ENCODE measurements around the gene SUN2. TPM values are rescaled to one million over a fixed set of nuclear protein-coding genes. Genes with fewer than 3 reads are reported as not detected.

Gene SUN2
- total RNA-seq, 4 donors from 2014 or later: 177 to 423 (median 312) TPM

DNA sequence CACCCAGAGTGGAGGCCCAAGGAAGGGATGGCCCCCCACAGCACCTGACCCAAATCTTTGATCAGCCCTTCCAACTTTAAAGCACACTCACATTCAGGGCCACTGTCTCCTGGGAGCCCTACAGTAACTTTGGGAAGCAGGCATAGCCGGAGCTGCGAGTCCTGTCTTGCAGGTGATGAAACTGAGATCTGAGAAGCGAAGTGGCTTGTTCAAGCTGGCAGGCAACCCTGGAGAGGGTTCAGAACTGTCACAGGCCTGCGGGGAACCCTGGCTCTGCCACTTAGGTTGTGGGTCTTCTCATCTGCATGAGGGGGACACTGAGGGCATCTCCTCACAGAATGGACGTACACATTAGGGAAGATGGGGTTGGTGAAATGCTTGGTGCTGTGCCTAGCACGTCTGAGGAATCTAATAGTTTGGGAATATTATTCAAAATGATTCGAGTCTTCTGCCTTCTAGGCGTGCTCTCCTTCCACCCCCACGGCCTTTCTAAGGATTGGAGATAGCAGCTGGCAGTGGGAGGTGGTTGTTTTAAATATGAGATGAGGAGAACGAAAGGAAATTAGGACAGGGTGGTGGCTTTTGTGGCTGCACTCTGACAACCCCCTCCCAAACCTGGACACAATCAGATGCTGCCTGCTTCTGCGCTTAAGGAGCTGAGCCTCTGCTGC, 18.8 kb upstream of the SUN2 start:
- Histone ChIP-seq H3K9me3 (no peaks in the 10 kb centered on the region), H3K4me3 (no peak overlapping the region), H3K27ac (no peak overlapping the region), H3K4me1 (peaks cover 0 to 6% of the 10 kb centered on the region in 2 donors), H3K27me3 (no peaks in the 10 kb centered on the region), H3K36me3 (no peaks in the 10 kb centered on the region)
- ATAC-seq (no peak), DNase-seq (no peak)
- intact Hi-C loops (cut with DNase I; ENCODE audit: low total_unique reads): no loop called here
- TF ChIP-seq, protein P1, sequence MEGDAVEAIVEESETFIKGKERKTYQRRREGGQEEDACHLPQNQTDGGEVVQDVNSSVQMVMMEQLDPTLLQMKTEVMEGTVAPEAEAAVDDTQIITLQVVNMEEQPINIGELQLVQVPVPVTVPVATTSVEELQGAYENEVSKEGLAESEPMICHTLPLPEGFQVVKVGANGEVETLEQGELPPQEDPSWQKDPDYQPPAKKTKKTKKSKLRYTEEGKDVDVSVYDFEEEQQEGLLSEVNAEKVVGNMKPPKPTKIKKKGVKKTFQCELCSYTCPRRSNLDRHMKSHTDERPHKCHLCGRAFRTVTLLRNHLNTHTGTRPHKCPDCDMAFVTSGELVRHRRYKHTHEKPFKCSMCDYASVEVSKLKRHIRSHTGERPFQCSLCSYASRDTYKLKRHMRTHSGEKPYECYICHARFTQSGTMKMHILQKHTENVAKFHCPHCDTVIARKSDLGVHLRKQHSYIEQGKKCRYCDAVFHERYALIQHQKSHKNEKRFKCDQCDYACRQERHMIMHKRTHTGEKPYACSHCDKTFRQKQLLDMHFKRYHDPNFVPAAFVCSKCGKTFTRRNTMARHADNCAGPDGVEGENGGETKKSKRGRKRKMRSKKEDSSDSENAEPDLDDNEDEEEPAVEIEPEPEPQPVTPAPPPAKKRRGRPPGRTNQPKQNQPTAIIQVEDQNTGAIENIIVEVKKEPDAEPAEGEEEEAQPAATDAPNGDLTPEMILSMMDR (IDR thresholded peaks at IDR 0.05 in 4 of 5, conservative IDR thresholded peaks at IDR 0.05 in 1 of 5): no peak
- no peak for TF ChIP-seq POLR2A (IDR thresholded peaks at IDR 0.05)
- in situ Hi-C loops (cut with MboI; ENCODE audit: low sequenced_read_pairs in 4 of 4): no loop called here

DNA sequence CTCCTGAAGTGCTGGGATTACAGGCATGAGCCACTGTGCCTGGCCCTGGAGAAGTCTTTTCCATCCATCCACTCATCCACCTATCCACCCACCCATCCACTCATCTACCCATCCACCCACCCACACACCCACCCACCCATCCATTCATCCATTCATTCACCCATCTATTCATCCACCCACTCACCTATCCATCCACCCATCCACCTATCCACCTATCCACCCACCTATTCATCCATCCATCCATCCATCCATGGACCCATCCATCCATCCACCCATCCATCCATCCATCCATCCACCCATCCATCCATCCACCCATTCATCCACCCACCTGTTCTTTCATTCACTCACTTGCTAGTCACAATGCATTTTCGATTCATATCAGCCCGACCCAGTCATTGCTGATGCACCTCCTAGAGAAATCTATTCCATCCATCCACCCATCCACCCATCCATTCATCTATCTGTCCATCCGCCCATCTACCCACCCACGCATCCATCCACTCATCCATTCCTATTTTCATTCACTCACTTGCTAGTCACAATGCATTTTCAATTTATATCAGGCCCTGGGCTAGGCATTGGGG, 17.7 kb upstream of the SUN2 start:
- DNase-seq (no peak), ATAC-seq (no peak)
- no peaks in the 10 kb centered on the region for H3K9me3 ChIP-seq
- H3K4me3 ChIP-seq: no peak overlapping the region
- no peak overlapping the region for H3K27ac ChIP-seq
- in situ Hi-C loops (cut with MboI; ENCODE audit: low sequenced_read_pairs in 4 of 4): no loop called here
- H3K4me1 ChIP-seq: peaks cover 0 to 6% of the 10 kb centered on the region in 2 donors
- H3K36me3 ChIP-seq: no peaks in the 10 kb centered on the region
- no peak for TF ChIP-seq POLR2A (IDR thresholded peaks at IDR 0.05)
- TF ChIP-seq, protein P1 (IDR thresholded peaks at IDR 0.05 in 4 of 5, conservative IDR thresholded peaks at IDR 0.05 in 1 of 5): no peak
- intact Hi-C loops (cut with DNase I; ENCODE audit: low total_unique reads): no loop called here
- H3K27me3 ChIP-seq: no peaks in the 10 kb centered on the region

DNA sequence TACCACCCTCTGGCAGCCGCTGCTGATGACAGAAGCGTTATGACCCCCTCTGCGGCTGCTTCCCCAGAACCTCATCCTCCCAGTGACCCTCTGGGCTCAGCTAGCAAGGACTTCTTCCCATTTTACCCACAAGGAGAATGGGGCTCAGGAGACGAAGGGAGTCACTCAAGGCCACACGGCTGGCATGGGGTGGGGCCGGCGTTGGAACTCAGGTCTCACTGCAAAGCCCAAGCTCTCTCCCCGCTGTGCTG, 16.8 kb upstream of the SUN2 start:
- H3K36me3 ChIP-seq: no peaks in the 10 kb centered on the region
- no peak overlapping the region for H3K27ac ChIP-seq
- TF ChIP-seq, protein P1 (IDR thresholded peaks at IDR 0.05 in 4 of 5, conservative IDR thresholded peaks at IDR 0.05 in 1 of 5): no peak
- TF ChIP-seq POLR2A (IDR thresholded peaks at IDR 0.05): no peak
- no peak overlapping the region for H3K4me3 ChIP-seq
- no peaks in the 10 kb centered on the region for H3K9me3 ChIP-seq
- no peaks in the 10 kb centered on the region for H3K27me3 ChIP-seq
- peaks cover 0 to 4% of the 10 kb centered on the region in 2 donors for H3K4me1 ChIP-seq
- no peak for DNase-seq
- intact Hi-C loops (cut with DNase I; ENCODE audit: low total_unique reads) (no loop called here), in situ Hi-C loops (cut with MboI; ENCODE audit: low sequenced_read_pairs in 4 of 4) (no loop called here)
- no peak for ATAC-seq

DNA sequence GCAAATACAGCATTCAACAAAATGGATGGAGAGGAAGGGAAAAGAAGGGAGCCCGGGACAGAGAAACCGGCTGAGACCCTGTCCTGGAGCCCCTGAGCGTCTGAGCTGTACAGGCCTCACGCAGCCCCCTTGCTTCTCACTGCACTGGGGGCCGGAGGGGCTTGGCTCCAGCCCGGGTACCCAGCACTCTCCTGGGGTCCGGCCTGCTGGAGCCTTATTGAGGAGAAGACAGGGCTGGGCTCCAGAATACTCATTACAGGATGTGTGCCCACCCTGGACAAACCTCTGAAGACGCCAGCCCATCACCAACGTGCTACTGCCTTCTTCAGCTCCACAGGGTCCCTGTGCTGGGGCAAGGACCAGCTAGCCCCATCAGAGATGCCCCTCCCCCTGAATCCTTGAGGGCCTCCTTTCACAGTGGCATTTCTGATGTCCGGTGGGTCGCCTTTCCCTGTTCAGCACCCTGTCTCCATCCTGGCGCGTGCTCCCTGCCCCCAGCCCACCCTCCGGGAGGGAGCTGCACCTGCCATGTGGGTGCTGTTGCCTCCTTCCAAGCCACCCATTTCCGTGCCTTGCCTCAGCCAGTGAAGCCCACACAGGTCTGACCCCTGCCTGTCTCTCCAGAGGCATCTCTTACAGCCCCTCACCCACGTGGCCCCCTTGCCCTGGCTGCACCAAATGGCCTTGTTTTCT, 14.6 kb upstream of the SUN2 start:
- peaks cover 4 to 6% of the 10 kb centered on the region in 2 donors for H3K4me1 ChIP-seq
- H3K4me3 ChIP-seq: no peak overlapping the region
- intact Hi-C loops (cut with DNase I; ENCODE audit: low total_unique reads) (no loop called here), in situ Hi-C loops (cut with MboI; ENCODE audit: low sequenced_read_pairs in 4 of 4) (no loop called here)
- no peak for TF ChIP-seq POLR2A (IDR thresholded peaks at IDR 0.05)
- TF ChIP-seq, protein P1 (IDR thresholded peaks at IDR 0.05 in 4 of 5, conservative IDR thresholded peaks at IDR 0.05 in 1 of 5): no peak
- ATAC-seq (no peak), DNase-seq (no peak)
- peaks cover 0 to 6% (median 5%) of the 10 kb centered on the region in 3 donors for H3K27me3 ChIP-seq
- no peak overlapping the region for H3K27ac ChIP-seq
- H3K9me3 ChIP-seq: no peaks in the 10 kb centered on the region
- H3K36me3 ChIP-seq: no peaks in the 10 kb centered on the region

Measured in gastrocnemius medialis (tissue), 4 donors.